Activated naive CD8-positive, alpha-beta T cell treated with anti-CD3 and anti-CD28 coated beads, Interleukin-2, amount 10 ng/mL, durations not matched to agents 7 days and 5 days (primary cell): ENCODE data around the gene CCT2. TPM values are rescaled to one million over a fixed set of nuclear protein-coding genes. Genes with fewer than 3 reads are reported as not detected.

Experiments used
- ATAC-seq: fragments of 150-1000 bp; cut with Tn5 transposase; one replicate; pipeline ENCODE4 v1.10.0; 2021; ENCODE audit warnings: low read depth, moderate library complexity
- POLR2A ChIA-PET: fragments of 350-600 bp; sonication (Branson Sonifier 250); formaldehyde crosslinking; loops from one replicate; lab custom pipeline; 2021; ENCODE audit warnings: antibody characterized with exemption; lab: Charles Lee
- DNase-seq: peaks from one replicate; pipeline ENCODE4 v3.0.0; 2021
- H3K27ac Mint-ChIP-seq: one replicate; pipeline ENCODE4 v1.8.0; 2022; ENCODE audit warnings: mild to moderate bottlenecking, mixed read lengths
- H3K27me3 Mint-ChIP-seq: one replicate; pipeline ENCODE4 v1.8.0; 2022; ENCODE audit warnings: mild to moderate bottlenecking, moderate library complexity, mixed read lengths
- H3K36me3 Mint-ChIP-seq: one replicate; pipeline ENCODE4 v1.8.0; 2021; ENCODE audit warnings: mild to moderate bottlenecking, mixed read lengths
- H3K4me1 Mint-ChIP-seq: one replicate; pipeline ENCODE4 v1.8.0; 2021; ENCODE audit warnings: mixed read lengths
- H3K4me3 Mint-ChIP-seq: one replicate; pipeline ENCODE4 v1.8.0; 2022; ENCODE audit warnings: mild to moderate bottlenecking, moderate library complexity, mixed read lengths
- H3K9me3 Mint-ChIP-seq: one replicate; pipeline ENCODE4 v1.8.0; 2021; ENCODE audit warnings: mixed read lengths
- microRNA-seq: library from miRNA; unstranded; fragments of <30 nt; microRNA quantifications from one replicate; pipeline ENCODE4 v1.2.0, GENCODE V29; 2022
- total RNA-seq, 2 experiments: library from RNA; stranded (reverse); gene quantifications; one replicate each; pipeline ENCODE4 v1.2.3, GENCODE V29; 2021

The CCT2 gene
- total RNA-seq, 2 experiments from 2014 or later = 141 to 144 TPM

GRCh38 chr12:69627501-69627900, 42.2 kb downstream of the CCT2 start:
- POLR2A ChIA-PET = no interaction called here
- no peak overlapping the region for H3K27ac Mint-ChIP-seq
- ATAC-seq (no peak), DNase-seq (no peak)
- H3K4me1 Mint-ChIP-seq = no peaks in the 10 kb centered on the region
- no peak overlapping the region for H3K4me3 Mint-ChIP-seq
- H3K27me3 Mint-ChIP-seq = no peaks in the 10 kb centered on the region
- peaks cover 2% of the 10 kb centered on the region for H3K9me3 Mint-ChIP-seq
- no peaks in the 10 kb centered on the region for H3K36me3 Mint-ChIP-seq

- POLR2A ChIA-PET = no interaction called here
- ATAC-seq = no peak
- Mint-ChIP-seq H3K4me3 (no peak overlapping the region), H3K27ac (no peak overlapping the region), H3K36me3 (no peaks in the 10 kb centered on the region), H3K9me3 (peaks cover 2% of the 10 kb centered on the region), H3K27me3 (no peaks in the 10 kb centered on the region), H3K4me1 (no peaks in the 10 kb centered on the region)
- DNase-seq = no peak
These were observed 44.9 kb downstream of the CCT2 start for GRCh38 chr12:69630191-69630590.

- H3K27ac Mint-ChIP-seq = no peak overlapping the region
- no peak for DNase-seq
- ATAC-seq = no peak
- no peaks in the 10 kb centered on the region for H3K27me3 Mint-ChIP-seq
- no peaks in the 10 kb centered on the region for H3K4me1 Mint-ChIP-seq
- H3K9me3 Mint-ChIP-seq = peaks cover 2% of the 10 kb centered on the region
- H3K4me3 Mint-ChIP-seq = no peak overlapping the region
- H3K36me3 Mint-ChIP-seq = no peaks in the 10 kb centered on the region
- POLR2A ChIA-PET = no interaction called here
These were observed 47.8 kb downstream of the CCT2 start for GRCh38 chr12:69633061-69633460.

GRCh38 chr12:69639400-69640016, 54.2 kb downstream of the CCT2 start:
- POLR2A ChIA-PET = interaction anchor here (0.7 to 0.9 kb wide), 2 partner anchors 282 to 1526 kb away, joined by 5 read pairs; no protein-coding TSS in a partner anchor

DNA sequence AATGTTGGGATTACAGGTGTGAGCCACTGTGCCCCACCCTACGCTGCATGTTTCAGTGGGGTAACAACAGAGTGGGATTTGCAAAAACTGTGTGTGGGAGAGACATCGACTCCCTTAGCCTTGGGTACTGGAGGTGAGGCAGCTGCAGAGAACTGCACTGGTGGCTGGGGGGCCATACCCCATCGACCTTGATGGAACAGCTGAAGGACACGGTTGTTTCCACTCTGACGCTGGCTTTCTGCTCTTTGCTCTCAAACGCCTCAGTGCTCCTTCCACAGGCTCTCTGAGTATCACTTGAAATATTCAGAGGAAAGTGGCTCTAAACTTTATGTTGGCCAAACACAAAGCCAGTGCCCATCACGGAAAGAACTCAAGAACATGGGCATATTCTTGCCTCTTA, 56.3 kb downstream of the CCT2 start:
- Mint-ChIP-seq H3K4me3 (no peak overlapping the region), H3K4me1 (peaks cover 1% of the 10 kb centered on the region)

More at GRCh38 chr12:69639400-69640016, 54.2 kb downstream of the CCT2 start:
- H3K27me3 Mint-ChIP-seq = no peaks in the 10 kb centered on the region
- no peak overlapping the region for H3K27ac Mint-ChIP-seq
- H3K4me1 Mint-ChIP-seq = peaks cover 1% of the 10 kb centered on the region
- H3K9me3 Mint-ChIP-seq = no peaks in the 10 kb centered on the region
- peak; percentile 71 for DNase-seq
- H3K36me3 Mint-ChIP-seq = no peaks in the 10 kb centered on the region
- no peak overlapping the region for H3K4me3 Mint-ChIP-seq
- ATAC-seq = peak; percentile 82

GRCh38 chr12:69642531-69642930, 57.3 kb downstream of the CCT2 start:
- Mint-ChIP-seq H3K4me1 (peaks cover 1% of the 10 kb centered on the region), H3K4me3 (no peak overlapping the region), H3K9me3 (no peaks in the 10 kb centered on the region), H3K27ac (no peak overlapping the region), H3K27me3 (peaks cover 5% of the 10 kb centered on the region), H3K36me3 (no peaks in the 10 kb centered on the region)
- POLR2A ChIA-PET = no interaction called here
- DNase-seq = no peak
- ATAC-seq = no peak

More for the DNA sequence above, 56.3 kb downstream of the CCT2 start:
- Mint-ChIP-seq H3K27ac (no peak overlapping the region), H3K36me3 (no peaks in the 10 kb centered on the region), H3K9me3 (no peaks in the 10 kb centered on the region), H3K27me3 (peaks cover 2% of the 10 kb centered on the region)
- ATAC-seq (no peak), DNase-seq (no peak)
- POLR2A ChIA-PET = no interaction called here

DNA sequence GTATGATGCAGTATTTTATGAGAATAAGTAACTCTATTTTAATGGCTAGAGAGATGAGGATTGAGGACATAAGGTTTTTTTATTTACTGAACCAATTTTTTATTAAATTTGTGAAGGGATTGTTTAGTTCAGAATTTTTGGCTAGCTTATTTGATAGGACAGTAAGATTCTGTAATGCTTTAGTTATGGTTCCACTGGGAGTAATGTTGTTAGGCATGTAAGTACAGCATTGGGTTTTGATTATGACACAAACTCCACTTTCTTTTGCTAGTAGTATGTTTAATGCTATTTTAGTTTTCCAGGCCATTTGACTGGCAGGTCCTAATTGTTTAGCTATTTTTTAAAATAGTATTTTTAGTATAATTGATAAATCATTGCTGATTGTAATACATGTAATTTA, 59.3 kb downstream of the CCT2 start:
- peaks cover 5% of the 10 kb centered on the region for H3K27me3 Mint-ChIP-seq
- no peaks in the 10 kb centered on the region for H3K36me3 Mint-ChIP-seq
- peaks cover under 1% of the 10 kb centered on the region for H3K4me1 Mint-ChIP-seq
- H3K9me3 Mint-ChIP-seq = no peaks in the 10 kb centered on the region
- H3K4me3 Mint-ChIP-seq = no peak overlapping the region
- ATAC-seq (no peak), DNase-seq (no peak)
- no peak overlapping the region for H3K27ac Mint-ChIP-seq
- POLR2A ChIA-PET = no interaction called here

GRCh38 chr12:69645031-69645430, 59.8 kb downstream of the CCT2 start:
- no peaks in the 10 kb centered on the region for H3K9me3 Mint-ChIP-seq
- no peak overlapping the region for H3K27ac Mint-ChIP-seq
- no peaks in the 10 kb centered on the region for H3K36me3 Mint-ChIP-seq
- no peaks in the 10 kb centered on the region for H3K4me1 Mint-ChIP-seq
- ATAC-seq = no peak
- peaks cover 8% of the 10 kb centered on the region for H3K27me3 Mint-ChIP-seq
- POLR2A ChIA-PET = no interaction called here
- no peak overlapping the region for H3K4me3 Mint-ChIP-seq
- no peak for DNase-seq

DNA sequence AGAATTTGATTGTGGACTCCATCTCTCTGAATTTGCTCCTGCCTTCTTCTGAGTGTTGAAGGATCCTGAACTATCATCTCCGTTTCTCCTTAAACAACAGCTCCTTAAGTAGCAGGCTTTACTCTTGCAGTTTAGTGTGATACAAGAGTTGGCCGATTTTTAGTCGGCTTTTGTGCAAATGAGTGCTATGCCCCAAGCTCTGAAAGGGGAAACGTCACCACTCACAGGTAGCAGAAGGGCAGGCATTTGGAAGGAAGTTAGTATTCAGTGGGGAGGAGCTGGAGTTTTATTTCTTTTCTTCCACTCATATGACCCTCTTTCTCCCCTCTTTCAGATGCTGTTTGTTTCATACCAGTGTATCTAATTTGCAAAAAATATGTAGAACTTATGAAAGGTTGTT, 61.9 kb downstream of the CCT2 start:
- ATAC-seq = no peak
- no peaks in the 10 kb centered on the region for H3K9me3 Mint-ChIP-seq
- no peak overlapping the region for H3K4me3 Mint-ChIP-seq
- POLR2A ChIA-PET = no interaction called here
- no peak overlapping the region for H3K27ac Mint-ChIP-seq
- no peaks in the 10 kb centered on the region for H3K36me3 Mint-ChIP-seq
- DNase-seq = no peak
- no peaks in the 10 kb centered on the region for H3K4me1 Mint-ChIP-seq
- H3K27me3 Mint-ChIP-seq = peaks cover 17% of the 10 kb centered on the region

- POLR2A ChIA-PET = no interaction called here
- Mint-ChIP-seq H3K4me3 (no peak overlapping the region), H3K9me3 (no peaks in the 10 kb centered on the region), H3K36me3 (no peaks in the 10 kb centered on the region), H3K4me1 (no peaks in the 10 kb centered on the region), H3K27me3 (peaks cover 17% of the 10 kb centered on the region), H3K27ac (no peak overlapping the region)
- no peak for DNase-seq
- ATAC-seq = no peak
These were observed 63.2 kb downstream of the CCT2 start for GRCh38 chr12:69648476-69648875.

GRCh38 chr12:69649529-69649928, 64.3 kb downstream of the CCT2 start:
- DNase-seq (no peak), ATAC-seq (no peak)
- H3K36me3 Mint-ChIP-seq = no peaks in the 10 kb centered on the region
- no peaks in the 10 kb centered on the region for H3K4me1 Mint-ChIP-seq
- H3K27ac Mint-ChIP-seq = no peak overlapping the region
- no peaks in the 10 kb centered on the region for H3K9me3 Mint-ChIP-seq
- H3K27me3 Mint-ChIP-seq = peaks cover 17% of the 10 kb centered on the region
- H3K4me3 Mint-ChIP-seq = no peak overlapping the region
- POLR2A ChIA-PET = no interaction called here

Small RNAs within 50 kb of the gene (microRNA-seq; reads per million reads assigned to microRNA genes)
- not detected for gene MIR3913-1
- not detected for gene MIR3913-2

Other genes starting within 250 kb of the CCT2 start
- gene LYZ, start 237.1 kb upstream of the CCT2 start, total RNA-seq = 10 to 100 TPM; 16.4 to 22.2 TPM
- 10 to 100 TPM; 32.8 to 42.6 TPM for gene YEATS4, start 225.7 kb upstream of the CCT2 start, total RNA-seq
- gene FRS2, start 115.1 kb upstream of the CCT2 start, total RNA-seq = 10 to 100 TPM; 19.0 to 19.8 TPM
- not detected for gene LRRC10, start 25.4 kb downstream of the CCT2 start, total RNA-seq
- not detected for gene BEST3, start 113.8 kb downstream of the CCT2 start, total RNA-seq
- gene RAB3IP, start 153.4 kb downstream of the CCT2 start, total RNA-seq = 10 to 100 TPM; 27.0 to 27.2 TPM
- gene MYRFL, start 239.8 kb downstream of the CCT2 start, total RNA-seq = not detected